ENCODE data around the gene RAET1G.

The RAET1G gene

GRCh38 chr6:149898966-149899365, 24.0 kb downstream of the RAET1G start:
- Mint-ChIP-seq H3K27ac (no peak overlapping the region), H3K27me3 (ENCODE audit: low read depth, poor library complexity) (peaks cover 58% of the 10 kb centered on the region), H3K4me1 (peaks cover 7% of the 10 kb centered on the region), H3K36me3 (ENCODE audit: low read depth) (no peaks in the 10 kb centered on the region), H3K9me3 (no peaks in the 10 kb centered on the region), H3K4me3 (no peak overlapping the region)
- TF ChIP-seq CTCF (IDR thresholded peaks at IDR 0.05) = no peak
- DNase-seq = no peak

DNA sequence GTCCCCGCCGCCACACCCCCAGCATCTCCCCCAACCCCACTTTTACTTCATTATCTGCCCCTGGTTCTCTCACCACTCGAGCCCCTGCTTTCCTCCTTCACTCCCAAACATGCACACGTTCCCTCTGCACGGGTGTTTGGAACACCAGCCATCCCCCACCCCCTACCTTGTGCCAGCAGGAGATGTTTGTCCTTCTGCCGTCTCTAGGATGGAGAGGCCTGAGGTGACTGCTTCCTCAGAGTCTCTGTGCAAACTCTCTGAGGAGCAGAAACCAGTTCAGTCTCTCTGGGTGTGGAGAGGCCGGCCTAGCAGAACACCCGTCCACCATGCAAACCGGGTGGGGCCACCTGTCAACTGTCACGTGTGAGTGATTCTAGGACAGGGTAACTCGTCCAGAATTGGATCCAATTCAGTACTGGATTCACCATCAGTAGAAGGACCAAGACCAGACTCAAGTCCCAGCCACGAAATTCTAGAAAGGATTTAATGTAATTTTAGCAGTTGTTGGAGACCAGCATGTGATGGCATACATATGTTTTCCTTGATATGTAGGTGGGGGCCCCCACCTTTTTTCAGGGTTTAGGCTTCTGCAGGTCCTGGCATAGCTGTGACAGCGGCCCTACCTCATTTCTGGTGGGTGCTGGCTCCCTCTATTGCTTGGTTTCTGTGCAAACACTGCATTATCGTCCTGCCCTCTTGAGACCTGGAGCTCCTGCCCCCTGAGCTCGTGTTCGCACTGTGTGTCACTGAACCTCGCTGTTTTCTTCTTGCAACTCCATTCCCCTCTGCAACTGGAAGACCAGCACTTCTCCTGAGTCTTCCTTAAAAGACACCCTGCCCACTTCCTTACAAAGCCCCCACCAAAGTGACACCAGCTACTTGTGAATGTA, 24.8 kb downstream of the RAET1G start, which contains the start of gene RAET1E:
Gene RAET1E, minus strand, starts transcription at position 259 of the 890 bp plus-strand sequence. CDS start 7,212 bp downstream, outside the sequence.
- Mint-ChIP-seq H3K27me3 (ENCODE audit: low read depth, poor library complexity) (peaks cover 66% of the 10 kb centered on the region), H3K9me3 (no peaks in the 10 kb centered on the region), H3K27ac (no peak within 1 kb of the TSS), H3K4me3 (no peak within 1 kb of the TSS), H3K36me3 (ENCODE audit: low read depth) (no peaks in the 10 kb centered on the region), H3K4me1 (peaks cover 7% of the 10 kb centered on the region)
- TF ChIP-seq CTCF (IDR thresholded peaks at IDR 0.05) = no peak
- no peak for DNase-seq

- Mint-ChIP-seq H3K36me3 (ENCODE audit: low read depth) (no peaks in the 10 kb centered on the region), H3K4me3 (no peak overlapping the region), H3K9me3 (no peaks in the 10 kb centered on the region), H3K27me3 (ENCODE audit: low read depth, poor library complexity) (peaks cover 72% of the 10 kb centered on the region), H3K27ac (no peak overlapping the region), H3K4me1 (peaks cover 7% of the 10 kb centered on the region)
- TF ChIP-seq CTCF (IDR thresholded peaks at IDR 0.05) = no peak
- no peak for DNase-seq
Observed at GRCh38 chr6:149897015-149897697, 25.8 kb downstream of the RAET1G start.

GRCh38 chr6:149896491-149896890, 26.4 kb downstream of the RAET1G start:
- TF ChIP-seq CTCF (IDR thresholded peaks at IDR 0.05) = no peak
- Mint-ChIP-seq H3K36me3 (ENCODE audit: low read depth) (no peaks in the 10 kb centered on the region), H3K27ac (no peak overlapping the region), H3K9me3 (no peaks in the 10 kb centered on the region), H3K4me1 (peaks cover 7% of the 10 kb centered on the region), H3K4me3 (no peak overlapping the region), H3K27me3 (ENCODE audit: low read depth, poor library complexity) (peaks cover 74% of the 10 kb centered on the region)
- DNase-seq = no peak

DNA sequence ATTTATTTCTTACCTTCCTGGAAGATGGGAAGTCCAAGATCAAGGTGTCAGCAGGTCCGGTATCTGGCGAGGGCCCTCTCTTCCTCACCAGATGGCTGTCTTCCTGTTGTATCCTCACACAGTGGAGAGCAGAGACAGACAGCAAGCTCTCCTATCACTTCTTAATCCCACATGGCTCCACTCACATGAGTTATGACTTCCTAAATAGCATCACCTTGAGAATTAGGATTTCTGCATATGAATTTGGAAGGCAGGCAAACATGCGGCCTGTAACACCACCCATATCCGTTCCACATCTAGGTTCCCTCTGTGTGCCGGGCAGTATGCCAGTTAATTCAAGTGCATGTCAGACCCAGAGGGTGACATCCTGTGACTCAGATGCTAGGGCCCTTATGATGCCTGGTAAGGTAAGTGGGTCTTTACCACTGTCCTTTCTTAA, 27.1 kb downstream of the RAET1G start:
- Mint-ChIP-seq H3K4me1 (peaks cover 7% of the 10 kb centered on the region), H3K27me3 (ENCODE audit: low read depth, poor library complexity) (peaks cover 74% of the 10 kb centered on the region), H3K27ac (no peak overlapping the region)

More for the DNA sequence above, 27.1 kb downstream of the RAET1G start:
- TF ChIP-seq CTCF (IDR thresholded peaks at IDR 0.05) = no peak
- no peaks in the 10 kb centered on the region for H3K36me3 Mint-ChIP-seq (ENCODE audit: low read depth)
- no peaks in the 10 kb centered on the region for H3K9me3 Mint-ChIP-seq
- no peak for DNase-seq
- no peak overlapping the region for H3K4me3 Mint-ChIP-seq

Data from nephron progenitor cell (in vitro differentiated cells).